Activated CD4-positive, alpha-beta T cell treated with anti-CD3 and anti-CD28 coated beads, Interleukin-10, Interleukin-2, amounts not matched to agents 100 ng/mL and 50 ng/mL, durations not matched to agents 16 hours and 8 hours (primary cell): Measurements from ENCODE around the gene SNAPC2.

ENCODE experiments used
- DNase-seq: peaks from one replicate; pipeline ENCODE4 v3.0.0-alpha.2; 2020

Gene SNAPC2

GRCh38 chr19:7971553-7972520 lies 51.7 kb downstream of the SNAPC2 start:
- no peak for DNase-seq
